Ishikawa (cell line): Measurements from ENCODE around the gene CSNK1G1.
A peak's percentile ranks its signal among the peaks of the same experiment; 100 is the strongest.

ENCODE experiments used
- CEBPB ChIP-seq: IDR thresholded peaks from 2 replicates; pipeline ENCODE4 v1.6.1; 2012
- CREB1 ChIP-seq: IDR thresholded peaks from 2 replicates; pipeline ENCODE4 v1.6.1; 2012; ENCODE audit warnings: low read depth
- EGR1 ChIP-seq: IDR thresholded peaks from 2 replicates; pipeline ENCODE4 v1.6.1; 2012
- EP300 ChIP-seq: IDR thresholded peaks from 2 replicates; pipeline ENCODE4 v1.6.1; 2012; ENCODE audit warnings: borderline replicate concordance
- FOXM1 ChIP-seq: IDR thresholded peaks from 2 replicates; pipeline ENCODE4 v1.6.1; 2012; ENCODE audit warnings: low read depth, borderline replicate concordance
- MAX ChIP-seq: IDR thresholded peaks from 2 replicates; pipeline ENCODE4 v1.6.1; 2012
- NFIC ChIP-seq: IDR thresholded peaks from 2 replicates; pipeline ENCODE4 v1.6.1; 2012
- RAD21 ChIP-seq: IDR thresholded peaks from 2 replicates; pipeline ENCODE4 v1.6.1; 2012; ENCODE audit warnings: low read depth
- TAF1 ChIP-seq: IDR thresholded peaks from 2 replicates; pipeline ENCODE4 v1.6.1; 2012; ENCODE audit warnings: low read depth, mild to moderate bottlenecking
- TCF12 ChIP-seq: IDR thresholded peaks from 2 replicates; pipeline ENCODE4 v1.6.1; 2012; ENCODE audit warnings: low read depth
- TEAD4 ChIP-seq: IDR thresholded peaks from 2 replicates; pipeline ENCODE4 v1.6.1; 2012
- USF1 ChIP-seq: IDR thresholded peaks from 2 replicates; pipeline ENCODE4 v1.6.1; 2012
- YY1 ChIP-seq: IDR thresholded peaks from 2 replicates; pipeline ENCODE4 v1.6.1; 2012; ENCODE audit warnings: low read depth
- ZBTB7A ChIP-seq: IDR thresholded peaks from 2 replicates; pipeline ENCODE4 v1.6.1; 2012; ENCODE audit warnings: low read depth
- TF ChIP-seq, protein P1 (sequence below): IDR thresholded peaks from 2 replicates; pipeline ENCODE4 v1.6.1; 2012; ENCODE audit warnings: low read depth, mild to moderate bottlenecking

CSNK1G1 gene

DNA sequence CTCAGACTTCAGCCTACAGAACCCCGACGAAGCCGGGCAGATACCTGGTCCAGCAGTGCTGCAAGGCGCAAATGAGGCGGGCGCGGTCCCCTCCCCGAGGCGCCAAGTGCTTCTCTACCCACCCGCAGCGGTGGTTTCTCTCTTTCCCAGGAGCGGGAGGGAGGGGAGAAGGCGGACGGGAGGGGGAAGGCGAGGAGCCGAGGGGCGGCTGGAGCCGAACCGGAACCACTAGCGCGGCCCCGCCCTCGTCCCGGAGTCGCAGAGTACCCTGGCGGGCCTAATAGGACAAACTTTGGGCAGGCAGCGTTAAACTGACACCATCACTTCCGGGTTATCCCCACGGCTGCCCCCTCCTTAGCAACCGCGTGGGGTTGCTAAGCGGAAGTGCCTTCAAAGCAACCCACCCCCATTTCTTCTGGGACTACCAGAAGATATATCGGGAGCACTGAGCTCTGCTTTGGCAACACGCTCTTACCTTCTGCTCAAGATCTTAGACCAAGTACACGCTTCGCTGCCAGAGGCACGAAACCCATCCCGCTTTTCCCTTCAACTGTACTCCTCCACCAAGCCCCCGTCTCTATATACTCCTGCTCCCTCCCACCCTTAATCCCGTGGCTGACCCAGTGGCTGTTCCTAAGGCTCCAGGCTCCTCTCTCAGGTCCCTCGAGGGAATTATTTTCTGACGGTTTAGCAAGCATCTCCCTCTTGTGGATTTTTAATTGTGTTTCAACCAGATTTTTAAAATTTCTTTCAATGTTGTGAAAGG, at the start of gene CSNK1G1:
CSNK1G1 (minus strand) TSS at position 230 of the 766 bp plus-strand sequence. CDS start 55,674 bp downstream, outside the sequence.
- TF ChIP-seq EGR1: peak; percentile 63; the same call in 1 of the 2 replicates
- peak; percentile 18; the same call in 1 of the 2 replicates for TF ChIP-seq MAX
- TF ChIP-seq ZBTB7A: no peak
- no peak for TF ChIP-seq USF1
- TF ChIP-seq TEAD4: no peak
- TF ChIP-seq EP300: peak; percentile 26; the same call in 1 of the 2 replicates
- no peak for TF ChIP-seq NFIC
- TF ChIP-seq, protein P1, sequence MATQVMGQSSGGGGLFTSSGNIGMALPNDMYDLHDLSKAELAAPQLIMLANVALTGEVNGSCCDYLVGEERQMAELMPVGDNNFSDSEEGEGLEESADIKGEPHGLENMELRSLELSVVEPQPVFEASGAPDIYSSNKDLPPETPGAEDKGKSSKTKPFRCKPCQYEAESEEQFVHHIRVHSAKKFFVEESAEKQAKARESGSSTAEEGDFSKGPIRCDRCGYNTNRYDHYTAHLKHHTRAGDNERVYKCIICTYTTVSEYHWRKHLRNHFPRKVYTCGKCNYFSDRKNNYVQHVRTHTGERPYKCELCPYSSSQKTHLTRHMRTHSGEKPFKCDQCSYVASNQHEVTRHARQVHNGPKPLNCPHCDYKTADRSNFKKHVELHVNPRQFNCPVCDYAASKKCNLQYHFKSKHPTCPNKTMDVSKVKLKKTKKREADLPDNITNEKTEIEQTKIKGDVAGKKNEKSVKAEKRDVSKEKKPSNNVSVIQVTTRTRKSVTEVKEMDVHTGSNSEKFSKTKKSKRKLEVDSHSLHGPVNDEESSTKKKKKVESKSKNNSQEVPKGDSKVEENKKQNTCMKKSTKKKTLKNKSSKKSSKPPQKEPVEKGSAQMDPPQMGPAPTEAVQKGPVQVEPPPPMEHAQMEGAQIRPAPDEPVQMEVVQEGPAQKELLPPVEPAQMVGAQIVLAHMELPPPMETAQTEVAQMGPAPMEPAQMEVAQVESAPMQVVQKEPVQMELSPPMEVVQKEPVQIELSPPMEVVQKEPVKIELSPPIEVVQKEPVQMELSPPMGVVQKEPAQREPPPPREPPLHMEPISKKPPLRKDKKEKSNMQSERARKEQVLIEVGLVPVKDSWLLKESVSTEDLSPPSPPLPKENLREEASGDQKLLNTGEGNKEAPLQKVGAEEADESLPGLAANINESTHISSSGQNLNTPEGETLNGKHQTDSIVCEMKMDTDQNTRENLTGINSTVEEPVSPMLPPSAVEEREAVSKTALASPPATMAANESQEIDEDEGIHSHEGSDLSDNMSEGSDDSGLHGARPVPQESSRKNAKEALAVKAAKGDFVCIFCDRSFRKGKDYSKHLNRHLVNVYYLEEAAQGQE: no peak
- 0 out of 2 replicates have a peak, but pooled peaks have one; percentile 16 for TF ChIP-seq TAF1
- peak; percentile 41 for TF ChIP-seq RAD21
- peak; percentile 36; the same call in 1 of the 2 replicates for TF ChIP-seq FOXM1
- TF ChIP-seq TCF12: no peak; the same call in 1 of the 2 replicates

- TF ChIP-seq CREB1 (no peak), USF1 (no peak), TCF12 (no peak), TEAD4 (no peak), EP300 (no peak), MAX (no peak)
Measured at GRCh38 chr15:64400583-64400982, 44.6 kb upstream of the CSNK1G1 start.

DNA sequence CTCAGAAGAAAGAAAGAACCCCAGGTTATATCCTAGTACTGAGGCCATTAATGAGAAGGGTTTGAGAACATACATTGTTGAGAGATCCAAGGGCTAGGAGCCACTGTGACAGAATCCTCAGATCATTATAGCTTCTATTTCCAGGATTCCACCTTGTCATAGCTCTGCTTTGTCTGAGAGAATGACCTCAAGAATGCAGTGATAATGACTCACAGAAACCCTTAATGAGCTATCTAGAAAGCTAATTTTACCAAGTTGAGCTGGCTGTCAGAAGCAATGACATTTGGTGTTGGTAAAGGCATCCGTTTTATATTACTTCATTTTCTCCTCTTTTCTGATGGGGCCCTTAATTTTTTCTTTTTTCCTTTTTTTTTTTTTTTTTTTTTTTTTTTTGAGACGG, 42.6 kb upstream of the CSNK1G1 start:
- TF ChIP-seq YY1 (no peak), EP300 (no peak), TAF1 (no peak)
- TF ChIP-seq, protein P1: no peak

DNA sequence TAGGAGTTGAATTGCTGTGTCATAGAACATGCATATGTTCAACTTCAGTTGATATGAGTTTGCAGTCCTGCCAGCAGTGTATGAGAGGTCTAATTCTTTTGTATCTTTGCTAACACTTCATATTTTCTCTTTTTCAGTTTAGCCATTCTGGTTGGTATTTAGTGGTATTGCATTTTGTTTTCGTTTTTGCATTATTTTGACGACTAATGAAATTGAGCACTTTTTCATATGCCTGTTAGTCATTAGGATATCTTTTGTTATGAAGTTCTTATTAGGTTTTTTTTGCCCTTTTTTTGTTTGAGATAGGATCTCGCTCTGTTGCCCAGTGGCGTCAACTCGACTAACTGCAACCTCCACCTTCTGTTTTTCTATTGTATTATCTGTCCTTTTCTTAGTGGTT, 40.8 kb upstream of the CSNK1G1 start:
- TF ChIP-seq, protein P1: no peak
- no peak for TF ChIP-seq CREB1
- TF ChIP-seq EP300: no peak
- TF ChIP-seq EGR1: no peak
- no peak for TF ChIP-seq USF1

- TF ChIP-seq TCF12 (no peak), USF1 (no peak), MAX (no peak), FOXM1 (no peak), TAF1 (no peak), EGR1 (no peak), EP300 (no peak), CEBPB (no peak), TEAD4 (no peak)
- TF ChIP-seq, protein P1: no peak
Measured at GRCh38 chr15:64389036-64389435, 33.1 kb upstream of the CSNK1G1 start.
